Testis (tissue), 3 donors: Measurements from ENCODE around the gene LIMA1. TPM values are rescaled to one million over a fixed set of nuclear protein-coding genes. Genes with fewer than 3 reads are reported as not detected.

Source experiments
- DNase-seq: peaks from one replicate; pipeline ENCODE4 v3.0.0-alpha.2; 2019
- H3K27ac ChIP-seq, 2 donors: fragments of 200-600 bp; sonication (generic); one replicate each; pipeline ENCODE4 v1.5.1; 2019
- H3K27me3 ChIP-seq: fragments of 200-600 bp; sonication (generic); one replicate; pipeline ENCODE4 v1.5.1; 2019
- H3K36me3 ChIP-seq: fragments of 200-600 bp; sonication (generic); one replicate; pipeline ENCODE4 v1.5.1; 2017; ENCODE audit warnings: low read depth; ENCODE audit errors: missing control alignments
- H3K4me1 ChIP-seq: fragments of 200-600 bp; sonication (generic); one replicate; pipeline ENCODE4 v1.5.1; 2019
- H3K4me3 ChIP-seq, 2 donors: fragments of 200-600 bp; sonication (generic); one replicate each; pipeline ENCODE4 v1.5.1; 2017 to 2019
- H3K9me3 ChIP-seq: fragments of 200-600 bp; sonication (generic); one replicate; pipeline ENCODE4 v1.5.1; 2017
- POLR2A ChIP-seq: fragments of 450-650 bp; IDR thresholded peaks from one replicate; pipeline ENCODE4 v1.6.1; 2017; ENCODE audit warnings: antibody characterized with exemption, mild to moderate bottlenecking, moderate library complexity
- WGBS, 2 donors: methylation state at CpG; one replicate each; pipeline ENCODE4 v1.1.5; 2018; 5-methylcytosine and 5-hydroxymethylcytosine counted together
- intact Hi-C: fragments of 100-400 bp; cut with DNase I; formaldehyde crosslinking; loops from one replicate; pipeline ENCODE4 v1.15.1; 2023; ENCODE audit warnings: low total_unique reads
- microRNA counts, 2 donors: library from miRNA; unstranded; fragments of <30 nt; microRNA quantifications; one replicate each; lab custom pipeline; 2016
- microRNA-seq, 2 donors: library from miRNA; unstranded; fragments of <30 nt; microRNA quantifications; one replicate each; pipeline ENCODE4, GENCODE V29; 2016; ENCODE audit warnings: borderline number of aligned reads in 2 of 2, borderline replicate concordance in 1 of 2
- polyA plus RNA-seq: library from polyadenylated mRNA; stranded (reverse); fragments of 350-450 nt; fragmentation: Illumina TruSeq; extraction: RNeasy Lipid Tissue Mini Kit (QIAGEN cat#74804); gene quantifications from one replicate; pipeline ENCODE4 v1.2.3, GENCODE V29; 2014; ENCODE audit warnings: low read depth, low replicate concordance; ENCODE audit not compliant: insufficient read depth
- small RNA-seq, 2 donors: library from RNA; depleted of rRNA; stranded (forward); fragments of <200 nt; gene quantifications; one replicate each; pipeline ENCODE3, GENCODE V24; 2016
- total RNA-seq, 2 donors: library from RNA; depleted of rRNA; stranded (reverse); fragments of >200 nt; gene quantifications; one replicate each; pipeline ENCODE4 v1.2.3, GENCODE V29; 2016
- TF ChIP-seq, protein P1 (sequence below), 3 experiments: fragments of 450-650 bp in 2 of 3; fragments of 200-600 bp in 1 of 3; sonication (generic) in 1 of 3; IDR thresholded peaks; one replicate each; pipeline ENCODE4 v1.5.1; 2016 to 2019; ENCODE audit warnings: antibody characterized with exemption in 3 of 3, mild to moderate bottlenecking in 2 of 3, moderate library complexity in 1 of 3

LIMA1 gene
- total and polyA plus RNA-seq, 3 donors from 2014 or later = 37.8 to 42.8 (median 41.0) TPM

DNA sequence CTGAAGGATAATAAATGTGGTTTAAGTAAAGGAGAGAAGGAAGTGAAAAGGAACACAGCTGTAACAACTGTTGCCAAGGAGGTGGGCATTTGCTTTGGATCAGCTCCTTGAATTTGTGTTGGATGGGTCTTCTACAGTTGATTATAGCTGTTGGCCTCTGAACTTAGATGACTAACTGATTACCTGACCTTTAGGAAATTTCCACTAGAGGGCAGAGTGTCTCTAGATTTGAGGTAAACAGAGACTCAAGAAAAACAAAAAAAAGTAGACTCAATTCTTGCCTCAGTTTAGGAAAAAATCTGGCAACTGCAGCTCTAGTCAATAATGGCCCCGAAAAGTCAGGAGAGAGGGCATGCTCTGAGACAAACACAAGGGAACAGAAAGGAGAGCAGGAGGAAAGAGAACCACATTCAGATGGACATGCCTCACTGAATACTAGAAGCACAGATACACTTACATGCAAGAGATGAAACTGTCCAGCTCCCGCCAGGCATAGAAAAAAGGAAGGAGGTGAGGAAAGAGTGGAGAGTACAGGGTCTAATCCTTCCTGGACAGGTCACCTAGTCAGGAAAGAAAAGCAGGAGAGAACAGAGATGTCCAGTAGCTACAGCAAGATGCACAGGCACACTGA is 150.7 kb downstream of the LIMA1 start:
- 74 to 82% methylated on average over 2 of the region's 2 CpGs for whole genome bisulfite sequencing, 2 donors
- TF ChIP-seq POLR2A = no peak
- TF ChIP-seq, protein P1, sequence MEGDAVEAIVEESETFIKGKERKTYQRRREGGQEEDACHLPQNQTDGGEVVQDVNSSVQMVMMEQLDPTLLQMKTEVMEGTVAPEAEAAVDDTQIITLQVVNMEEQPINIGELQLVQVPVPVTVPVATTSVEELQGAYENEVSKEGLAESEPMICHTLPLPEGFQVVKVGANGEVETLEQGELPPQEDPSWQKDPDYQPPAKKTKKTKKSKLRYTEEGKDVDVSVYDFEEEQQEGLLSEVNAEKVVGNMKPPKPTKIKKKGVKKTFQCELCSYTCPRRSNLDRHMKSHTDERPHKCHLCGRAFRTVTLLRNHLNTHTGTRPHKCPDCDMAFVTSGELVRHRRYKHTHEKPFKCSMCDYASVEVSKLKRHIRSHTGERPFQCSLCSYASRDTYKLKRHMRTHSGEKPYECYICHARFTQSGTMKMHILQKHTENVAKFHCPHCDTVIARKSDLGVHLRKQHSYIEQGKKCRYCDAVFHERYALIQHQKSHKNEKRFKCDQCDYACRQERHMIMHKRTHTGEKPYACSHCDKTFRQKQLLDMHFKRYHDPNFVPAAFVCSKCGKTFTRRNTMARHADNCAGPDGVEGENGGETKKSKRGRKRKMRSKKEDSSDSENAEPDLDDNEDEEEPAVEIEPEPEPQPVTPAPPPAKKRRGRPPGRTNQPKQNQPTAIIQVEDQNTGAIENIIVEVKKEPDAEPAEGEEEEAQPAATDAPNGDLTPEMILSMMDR (IDR thresholded peaks at IDR 0.05) = peak in 2 of 3 experiments; percentile 28 to 63
- DNase-seq = no peak
- no peaks in the 10 kb centered on the region for H3K36me3 ChIP-seq
- no peak overlapping the region for H3K27ac ChIP-seq
- intact Hi-C loops = no loop called here
- no peaks in the 10 kb centered on the region for H3K27me3 ChIP-seq
- H3K4me3 ChIP-seq = no peak overlapping the region
- no peaks in the 10 kb centered on the region for H3K4me1 ChIP-seq
- no peaks in the 10 kb centered on the region for H3K9me3 ChIP-seq

DNA sequence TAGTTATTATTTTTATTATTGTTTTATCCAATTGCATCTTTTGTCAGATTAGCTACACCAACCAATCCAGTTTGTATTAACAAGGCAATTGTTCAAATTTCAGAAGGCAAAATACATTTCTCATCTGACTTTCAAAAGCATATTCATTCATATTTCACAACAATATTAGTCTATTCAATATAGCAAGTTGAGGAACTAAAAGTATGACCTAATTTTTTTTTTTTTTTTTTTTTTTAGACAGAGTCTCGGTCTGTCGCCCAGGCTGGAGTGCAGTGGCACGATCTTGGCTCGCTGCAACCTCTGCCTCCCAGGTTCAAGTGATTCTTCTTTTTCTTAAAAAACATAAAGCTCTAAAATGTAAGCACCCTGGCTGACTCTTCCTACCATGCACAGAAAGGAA is 154.0 kb downstream of the LIMA1 start:
- no peak for DNase-seq
- Histone ChIP-seq H3K27ac (no peak overlapping the region), H3K36me3 (no peaks in the 10 kb centered on the region), H3K4me1 (no peaks in the 10 kb centered on the region), H3K27me3 (no peaks in the 10 kb centered on the region), H3K9me3 (no peaks in the 10 kb centered on the region), H3K4me3 (no peak overlapping the region)
- TF ChIP-seq POLR2A = no peak
- TF ChIP-seq, protein P1 (IDR thresholded peaks at IDR 0.05) = no peak
- 74 to 77% methylated on average over 4 of the region's 4 CpGs for WGBS, 2 donors
- intact Hi-C loops = no loop called here

DNA sequence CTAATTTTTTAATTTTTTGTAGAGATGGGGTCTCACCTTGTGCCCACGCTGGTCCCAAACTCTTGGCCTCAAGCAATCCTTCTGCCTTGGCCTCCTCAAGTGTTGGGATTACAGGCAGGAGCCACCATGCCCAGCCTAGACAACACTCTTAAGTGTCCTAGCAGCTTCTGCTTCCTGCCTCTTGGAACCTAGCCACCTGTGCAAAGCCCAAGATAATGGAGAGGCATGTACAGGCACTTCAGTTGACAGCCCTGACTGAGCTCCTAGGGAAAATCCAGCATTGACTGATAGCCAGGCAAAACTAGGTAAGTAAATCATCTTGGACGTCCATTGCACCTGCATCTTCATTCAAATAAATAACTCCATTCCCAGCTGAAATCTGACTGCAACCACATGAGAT is 155.8 kb downstream of the LIMA1 start:
- no peaks in the 10 kb centered on the region for H3K9me3 ChIP-seq
- no peak overlapping the region for H3K27ac ChIP-seq
- no peak for TF ChIP-seq POLR2A
- TF ChIP-seq, protein P1 (IDR thresholded peaks at IDR 0.05) = no peak
- no peak for DNase-seq
- H3K4me1 ChIP-seq = no peaks in the 10 kb centered on the region
- intact Hi-C loops = no loop called here
- no peak overlapping the region for H3K4me3 ChIP-seq
- WGBS, 2 donors = 74 to 97% methylated on average over 2 of the region's 2 CpGs
- H3K36me3 ChIP-seq = no peaks in the 10 kb centered on the region
- H3K27me3 ChIP-seq = no peaks in the 10 kb centered on the region

MicroRNAs within 50 kb of the gene (microRNA counts, 767-probe panel; counts per million panel counts)
- microRNA hsa-miR-1293 (lab: Ali Mortazavi, UCI) = 0 to 152 counts per million in 2 donors

Small RNA genes lying within 50 kb of the gene (microRNA-seq; reads per million reads assigned to microRNA genes)
- 0 reads per million in 2 donors for gene MIR1293

Small RNA genes lying within 50 kb of the gene (small RNA-seq; reads per million reads assigned to genes)
- gene MIR1293 (0 reads per million in 2 donors), gene RNU6-1093P (0 reads per million in 2 donors)

Other genes starting within 250 kb of the LIMA1 start
- gene ASIC1, start 225.9 kb downstream of the LIMA1 start, total RNA-seq = 1 to 10 TPM; 1.9 to 3.5 TPM
- gene ASIC1, start 225.9 kb downstream of the LIMA1 start, polyA plus RNA-seq = 2.7 TPM
- 10 to 100 TPM; 87.6 to 99.0 TPM for gene SMARCD1, start 198.2 kb downstream of the LIMA1 start, total RNA-seq
- 67.3 TPM for gene SMARCD1, start 198.2 kb downstream of the LIMA1 start, polyA plus RNA-seq
- gene GPD1, start 179.5 kb downstream of the LIMA1 start, total RNA-seq = 1 to 10 TPM; 2.1 to 2.4 TPM
- gene GPD1, start 179.5 kb downstream of the LIMA1 start, polyA plus RNA-seq = 3.1 TPM
- 10 to 100 TPM; 38.7 to 54.9 TPM for gene COX14, start 171.3 kb downstream of the LIMA1 start, total RNA-seq
- 50.2 TPM for gene COX14, start 171.3 kb downstream of the LIMA1 start, polyA plus RNA-seq
- 10 to 100 TPM; 34.3 to 36.5 TPM for gene CERS5, start 116.2 kb downstream of the LIMA1 start, total RNA-seq
- 33.5 TPM for gene CERS5, start 116.2 kb downstream of the LIMA1 start, polyA plus RNA-seq
- 1 to 10 TPM; 4.6 to 7.8 TPM for gene FAM186A, start 113.1 kb upstream of the LIMA1 start, total RNA-seq
- gene FAM186A, start 113.1 kb upstream of the LIMA1 start, polyA plus RNA-seq = 4.5 TPM
- gene LARP4, start 117.4 kb upstream of the LIMA1 start, total RNA-seq = 10 to 100 TPM; 34.1 to 38.3 TPM
- gene LARP4, start 117.4 kb upstream of the LIMA1 start, polyA plus RNA-seq = 20.9 TPM
- gene DIP2B, start 221.5 kb upstream of the LIMA1 start, total RNA-seq = 10 to 100 TPM; 43.5 to 57.1 TPM
- gene DIP2B, start 221.5 kb upstream of the LIMA1 start, polyA plus RNA-seq = 19.1 TPM